GM23248 (cell line): ENCODE results near the gene GGT6. TPM values are rescaled to one million over a fixed set of nuclear protein-coding genes. Genes with fewer than 3 reads are reported as not detected.

ENCODE experiments used
- DNase-seq: peaks from one replicate; pipeline ENCODE4 v3.0.0-alpha.2; 2015
- H2AFZ ChIP-seq: fragments of 200-600 bp; sonication (generic); 2 replicates; pipeline ENCODE4 v1.6.1; 2016; ENCODE audit warnings: antibody characterized with exemption
- H3F3A ChIP-seq: fragments of 200-600 bp; sonication (generic); 2 replicates; pipeline ENCODE4 v1.6.1; 2016; ENCODE audit warnings: mild to moderate bottlenecking, antibody characterized with exemption, mixed run types; ENCODE audit not compliant: insufficient read depth
- H3K27ac ChIP-seq: fragments of 200-600 bp; sonication (generic); 2 replicates; pipeline ENCODE4 v1.5.1; 2016; ENCODE audit warnings: mild to moderate bottlenecking
- H3K27me3 ChIP-seq: fragments of 200-600 bp; sonication (generic); replicated peaks from 2 replicates; pipeline ENCODE4 v1.6.1; 2016; ENCODE audit warnings: mild to moderate bottlenecking; ENCODE audit not compliant: insufficient read depth
- H3K36me3 ChIP-seq: fragments of 200-600 bp; sonication (generic); 2 replicates; pipeline ENCODE4 v1.6.1; 2016; ENCODE audit warnings: low read depth, mild to moderate bottlenecking
- H3K4me1 ChIP-seq: fragments of 200-600 bp; sonication (generic); 2 replicates; pipeline ENCODE4 v1.6.1; 2016; ENCODE audit warnings: mild to moderate bottlenecking; ENCODE audit not compliant: insufficient read depth
- H3K4me2 ChIP-seq: fragments of 200-600 bp; sonication (generic); one replicate; pipeline ENCODE4 v1.6.1; 2016; ENCODE audit warnings: mild to moderate bottlenecking; ENCODE audit not compliant: unreplicated experiment
- H3K4me3 ChIP-seq: fragments of 200-600 bp; sonication (generic); 2 replicates; pipeline ENCODE4 v1.5.1; 2016; ENCODE audit warnings: mild to moderate bottlenecking
- H3K79me2 ChIP-seq: fragments of 200-600 bp; sonication (generic); 2 replicates; pipeline ENCODE4 v1.6.1; 2016; ENCODE audit warnings: mild to moderate bottlenecking; ENCODE audit not compliant: insufficient read depth
- H3K9ac ChIP-seq: fragments of 200-600 bp; sonication (generic); 2 replicates; pipeline ENCODE4 v1.6.1; 2016; ENCODE audit warnings: mild to moderate bottlenecking
- H3K9me2 ChIP-seq: fragments of 200-600 bp; sonication (generic); 2 replicates; pipeline ENCODE4 v1.6.1; 2016; ENCODE audit warnings: mixed run types, mild to moderate bottlenecking, moderate library complexity; ENCODE audit not compliant: insufficient read depth
- H3K9me3 ChIP-seq: fragments of 200-600 bp; sonication (generic); one replicate; pipeline ENCODE4 v1.6.1; 2017; ENCODE audit warnings: low read depth
- H4K20me1 ChIP-seq: fragments of 200-600 bp; sonication (generic); 2 replicates; pipeline ENCODE4 v1.6.0; 2016; ENCODE audit not compliant: insufficient read depth
- EZH2 ChIP-seq: fragments of 200-600 bp; sonication (generic); IDR thresholded peaks from 2 replicates; pipeline ENCODE4 v1.6.1; 2018; ENCODE audit warnings: antibody characterized with exemption, mild to moderate bottlenecking; ENCODE audit not compliant: insufficient read depth, poor library complexity, severe bottlenecking
- EZH2phosphoT487 ChIP-seq: fragments of 200-600 bp; sonication (generic); IDR thresholded peaks from 2 replicates; pipeline ENCODE4 v1.6.1; 2018; ENCODE audit warnings: antibody characterized with exemption, moderate library complexity, mild to moderate bottlenecking, low read depth; ENCODE audit not compliant: insufficient read depth
- WGBS, 2 experiments: methylation state at CpG; one replicate each; pipeline ENCODE4 v1.1.6; 2015 to 2017; ENCODE audit warnings: low lambda C conversion rate in 2 of 2, low coverage in 1 of 2; ENCODE audit errors: missing lambda C conversion rate in 2 of 2; 5-methylcytosine and 5-hydroxymethylcytosine counted together
- in situ Hi-C: fragments of 300-500 bp; cut with MboI; formaldehyde crosslinking; loops from 2 replicates; pipeline ENCODE4 v1.15.0; 2020
- polyA plus RNA-seq: library from polyadenylated mRNA; unstranded; fragments of >200 nt; fragmentation: Nextera tagmentation; extraction: Ambion mirVana; gene quantifications from 2 replicates; pipeline ENCODE4 v1.2.1, GENCODE V29; 2016
- total RNA-seq: library from RNA; depleted of rRNA; stranded (reverse); fragments of >200 nt; shearing (Covaris generic); gene quantifications from 2 replicates; pipeline ENCODE4 v1.2.3, GENCODE V29; 2014

Gene GGT6
- total and polyA plus RNA-seq, 2 experiments from 2014 or later: not detected

- no peaks in the 10 kb centered on the region for H3K9me2 ChIP-seq
- no peak overlapping the region for H3K4me3 ChIP-seq
- H3K9ac ChIP-seq: no peak overlapping the region
- 0 out of 2 replicates have a peak, but pooled peaks cover under 1% of the 10 kb centered on the region for H3K4me1 ChIP-seq
- no peaks in the 10 kb centered on the region for H3K27me3 ChIP-seq
- H3K4me2 ChIP-seq: no peak overlapping the region
- no peaks in the 10 kb centered on the region for H3K9me3 ChIP-seq
- in situ Hi-C loops: no loop called here
- no peaks in the 10 kb centered on the region for H4K20me1 ChIP-seq
- no peak overlapping the region for H3K27ac ChIP-seq
- 88 to 89% methylated on average over 20 to 24 of the region's 24 CpGs for WGBS, 2 experiments
- TF ChIP-seq EZH2phosphoT487 (no peak), EZH2 (no peak)
- peaks cover 24% of the 10 kb centered on the region for H3K79me2 ChIP-seq
- H3F3A ChIP-seq: no peaks in the 10 kb centered on the region
- peaks cover 24% of the 10 kb centered on the region; the same call in 1 of the 2 replicates for H3K36me3 ChIP-seq
- no peak for DNase-seq
- H2AFZ ChIP-seq: no peak overlapping the region
These were observed 11.5 kb downstream of the GGT6 start for GRCh38 chr17:4548721-4549531.

GRCh38 chr17:4548061-4548461 is 12.3 kb downstream of the GGT6 start:
- no peak for DNase-seq
- Histone ChIP-seq H3K4me1 (no peaks in the 10 kb centered on the region), H3K27ac (no peak overlapping the region), H3K36me3 (peaks cover 17% of the 10 kb centered on the region; the same call in 1 of the 2 replicates), H3K4me2 (no peak overlapping the region), H4K20me1 (no peaks in the 10 kb centered on the region), H3K79me2 (peaks cover 15% of the 10 kb centered on the region), H3K9me2 (no peaks in the 10 kb centered on the region), H2AFZ (no peak overlapping the region), H3K27me3 (no peaks in the 10 kb centered on the region), H3F3A (no peaks in the 10 kb centered on the region), H3K4me3 (no peak overlapping the region), H3K9ac (no peak overlapping the region), H3K9me3 (no peaks in the 10 kb centered on the region)
- in situ Hi-C loops: no loop called here
- 94 to 97% methylated on average over 16 to 17 of the region's 18 CpGs for WGBS, 2 experiments
- no peak for TF ChIP-seq EZH2phosphoT487
- TF ChIP-seq EZH2: no peak

GRCh38 chr17:4547118-4547906 is 13.1 kb downstream of the GGT6 start:
- Histone ChIP-seq H3K4me3 (no peak overlapping the region), H3K27ac (no peak overlapping the region), H2AFZ (no peak overlapping the region), H3K79me2 (peaks cover 8% of the 10 kb centered on the region; the same call in 1 of the 2 replicates), H3K36me3 (peaks cover 10% of the 10 kb centered on the region; the same call in 1 of the 2 replicates), H4K20me1 (no peaks in the 10 kb centered on the region), H3F3A (no peaks in the 10 kb centered on the region), H3K9me2 (no peaks in the 10 kb centered on the region), H3K27me3 (no peaks in the 10 kb centered on the region), H3K4me1 (no peaks in the 10 kb centered on the region), H3K9ac (no peak overlapping the region), H3K4me2 (no peak overlapping the region), H3K9me3 (no peaks in the 10 kb centered on the region)
- 95% methylated on average over 15 to 17 of the region's 17 CpGs for WGBS, 2 experiments
- no peak for DNase-seq
- in situ Hi-C loops: no loop called here
- TF ChIP-seq EZH2 (no peak), EZH2phosphoT487 (no peak)

- Histone ChIP-seq H3K27me3 (no peaks in the 10 kb centered on the region), H3F3A (no peaks in the 10 kb centered on the region), H2AFZ (no peak overlapping the region), H3K4me3 (no peak overlapping the region), H3K9ac (no peak overlapping the region), H4K20me1 (no peaks in the 10 kb centered on the region), H3K27ac (no peak overlapping the region), H3K9me3 (no peaks in the 10 kb centered on the region), H3K4me1 (no peaks in the 10 kb centered on the region), H3K36me3 (peaks cover 5% of the 10 kb centered on the region; the same call in 1 of the 2 replicates), H3K4me2 (no peak overlapping the region), H3K9me2 (no peaks in the 10 kb centered on the region), H3K79me2 (no peaks in the 10 kb centered on the region)
- DNase-seq: no peak
- whole genome bisulfite sequencing, 2 experiments: 88 to 89% methylated on average over 29 to 32 of the region's 32 CpGs
- in situ Hi-C loops: no loop called here
- TF ChIP-seq EZH2phosphoT487 (no peak), EZH2 (no peak)
These were observed 15.0 kb downstream of the GGT6 start for GRCh38 chr17:4545217-4545951.
